ENCODE data around the gene PTAR1.

PTAR1 gene

DNA sequence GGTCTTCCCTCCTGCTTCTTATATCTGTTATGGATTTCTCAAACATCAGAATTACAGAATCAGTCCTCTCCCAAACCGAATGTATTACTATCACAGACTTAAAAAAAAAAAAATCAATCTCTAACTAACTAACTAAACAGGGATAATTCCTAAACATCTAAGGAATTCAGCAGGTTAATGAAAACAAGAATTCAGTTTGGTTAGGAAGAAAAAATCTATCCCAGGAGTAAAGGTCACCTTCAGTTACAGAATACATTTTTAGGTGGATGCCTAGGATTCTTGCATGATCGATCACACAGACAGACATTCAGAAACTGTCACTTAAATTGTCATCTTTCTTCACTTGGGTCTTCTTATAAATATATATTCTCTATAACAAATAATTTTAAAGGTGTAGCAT, 11.5 kb downstream of the PTAR1 start:
- no peak for DNase-seq (ENCODE audit: low read depth)

DNA sequence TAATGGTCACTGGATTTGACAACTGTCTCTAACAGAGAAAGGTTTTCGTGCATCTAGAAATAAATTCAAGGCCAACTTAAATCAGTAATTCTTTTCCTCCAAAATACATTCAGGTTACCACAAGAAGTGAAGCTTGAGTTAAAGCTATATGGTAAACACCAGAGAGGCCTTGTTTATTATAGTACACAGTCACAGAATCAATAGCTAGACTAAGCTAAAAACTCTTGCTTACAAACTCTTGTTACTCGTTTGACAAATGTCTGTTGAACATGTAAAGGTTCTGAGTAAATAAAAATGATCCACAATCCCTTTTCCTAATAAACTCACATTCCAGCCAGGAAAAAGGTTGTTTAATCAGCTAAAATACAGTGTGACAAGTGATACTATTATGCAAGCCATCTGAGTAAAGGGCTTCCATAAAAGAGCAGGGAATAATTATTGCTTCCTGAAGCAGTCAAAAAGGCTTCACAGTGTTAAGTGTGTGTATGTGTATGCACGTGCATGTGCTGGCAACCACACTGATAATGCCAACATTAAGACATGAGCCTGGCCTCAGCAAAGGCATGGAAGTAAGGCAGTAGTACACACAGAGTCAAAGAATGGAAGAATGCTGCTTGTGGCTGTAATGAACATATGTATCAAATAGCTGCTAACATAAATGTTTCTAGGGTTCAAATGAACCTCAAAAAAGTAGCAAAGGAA, 12.8 kb downstream of the PTAR1 start:
- DNase-seq (ENCODE audit: low read depth): no peak

- DNase-seq (ENCODE audit: low read depth): no peak
These were observed 13.9 kb downstream of the PTAR1 start for GRCh38 chr9:69745716-69746437.

DNA sequence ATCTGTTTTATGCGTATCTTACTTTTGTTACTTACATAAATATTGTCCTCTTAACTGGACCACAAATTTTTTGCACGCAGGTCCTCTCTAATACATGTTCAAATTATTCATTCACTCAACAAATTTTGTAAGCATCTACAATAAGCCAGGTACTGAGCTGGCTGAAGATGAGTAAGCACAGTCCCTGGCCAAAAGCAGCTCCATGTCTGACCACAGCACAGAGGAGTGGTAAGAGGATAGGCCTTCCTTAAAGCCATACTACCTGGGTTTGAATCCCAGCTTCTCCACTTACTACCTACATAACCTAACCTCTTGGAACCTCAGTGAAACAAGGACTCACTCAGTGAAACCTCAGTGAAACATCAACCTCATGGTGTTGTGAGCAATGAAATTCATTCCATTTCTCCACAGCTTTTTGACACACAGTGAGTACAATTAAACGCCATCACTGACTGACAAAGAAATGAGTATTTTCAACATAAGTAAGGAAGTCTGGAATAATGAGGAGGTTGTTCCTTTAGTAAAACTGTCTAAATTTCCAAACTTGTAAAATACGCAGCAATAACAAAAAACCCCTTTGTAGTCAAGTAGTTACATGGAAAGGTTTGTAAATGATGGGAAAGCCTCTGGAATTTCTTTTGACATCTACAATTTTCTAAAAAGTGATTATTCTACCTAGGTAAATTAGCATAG, 15.0 kb downstream of the PTAR1 start:
- no peak for DNase-seq (ENCODE audit: low read depth)

- DNase-seq (ENCODE audit: low read depth): no peak
These were observed 15.9 kb downstream of the PTAR1 start for GRCh38 chr9:69743930-69744329.

- no peak for DNase-seq (ENCODE audit: low read depth)
These were observed 18.8 kb downstream of the PTAR1 start for GRCh38 chr9:69740872-69741505.

- DNase-seq (ENCODE audit: low read depth): no peak
These were observed 28.5 kb downstream of the PTAR1 start for GRCh38 chr9:69731348-69731747.

- DNase-seq (ENCODE audit: low read depth): no peak
These were observed 39.8 kb downstream of the PTAR1 start for GRCh38 chr9:69719983-69720382.

GRCh38 chr9:69719367-69719766, 40.4 kb downstream of the PTAR1 start:
- DNase-seq (ENCODE audit: low read depth): no peak

GRCh38 chr9:69718218-69718617, 41.6 kb downstream of the PTAR1 start:
- no peak for DNase-seq (ENCODE audit: low read depth)

GRCh38 chr9:69715825-69716224, 44.0 kb downstream of the PTAR1 start:
- no peak for DNase-seq (ENCODE audit: low read depth)

- DNase-seq (ENCODE audit: low read depth): no peak
These were observed 44.7 kb downstream of the PTAR1 start for GRCh38 chr9:69715096-69715495.

GRCh38 chr9:69697475-69697874, 62.3 kb downstream of the PTAR1 start:
- no peak for DNase-seq (ENCODE audit: low read depth)

- no peak for DNase-seq (ENCODE audit: low read depth)
These were observed 63.0 kb downstream of the PTAR1 start for GRCh38 chr9:69696802-69697201.

- DNase-seq (ENCODE audit: low read depth): no peak
These were observed 69.7 kb downstream of the PTAR1 start for GRCh38 chr9:69689991-69690538.

DNA sequence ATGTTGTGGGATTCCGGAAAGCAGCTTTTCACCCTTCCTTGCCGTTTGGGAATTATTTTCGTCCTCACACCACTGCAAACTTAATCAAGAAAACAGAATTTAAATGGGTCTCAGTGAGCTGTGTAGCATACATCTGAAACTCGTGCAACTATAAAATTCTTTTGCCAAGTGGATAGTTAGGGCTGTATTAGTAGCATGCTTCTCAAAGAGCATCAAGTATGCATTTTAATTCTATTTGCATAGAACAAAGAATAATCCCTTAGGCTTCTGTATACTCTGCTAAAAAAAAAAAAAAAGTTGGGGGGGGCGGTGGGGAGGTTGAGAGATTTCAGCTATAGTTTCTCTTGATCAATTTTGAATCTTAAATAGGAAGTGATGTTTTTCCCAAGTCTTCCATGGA, 75.9 kb downstream of the PTAR1 start:
- no peak for DNase-seq (ENCODE audit: low read depth)

GRCh38 chr9:69678843-69679538, 80.8 kb downstream of the PTAR1 start:
- DNase-seq (ENCODE audit: low read depth): no peak

GRCh38 chr9:69677931-69678330, 81.9 kb downstream of the PTAR1 start:
- no peak for DNase-seq (ENCODE audit: low read depth)

- no peak for DNase-seq (ENCODE audit: low read depth)
These were observed 84.2 kb downstream of the PTAR1 start for GRCh38 chr9:69675563-69675962.

DNA sequence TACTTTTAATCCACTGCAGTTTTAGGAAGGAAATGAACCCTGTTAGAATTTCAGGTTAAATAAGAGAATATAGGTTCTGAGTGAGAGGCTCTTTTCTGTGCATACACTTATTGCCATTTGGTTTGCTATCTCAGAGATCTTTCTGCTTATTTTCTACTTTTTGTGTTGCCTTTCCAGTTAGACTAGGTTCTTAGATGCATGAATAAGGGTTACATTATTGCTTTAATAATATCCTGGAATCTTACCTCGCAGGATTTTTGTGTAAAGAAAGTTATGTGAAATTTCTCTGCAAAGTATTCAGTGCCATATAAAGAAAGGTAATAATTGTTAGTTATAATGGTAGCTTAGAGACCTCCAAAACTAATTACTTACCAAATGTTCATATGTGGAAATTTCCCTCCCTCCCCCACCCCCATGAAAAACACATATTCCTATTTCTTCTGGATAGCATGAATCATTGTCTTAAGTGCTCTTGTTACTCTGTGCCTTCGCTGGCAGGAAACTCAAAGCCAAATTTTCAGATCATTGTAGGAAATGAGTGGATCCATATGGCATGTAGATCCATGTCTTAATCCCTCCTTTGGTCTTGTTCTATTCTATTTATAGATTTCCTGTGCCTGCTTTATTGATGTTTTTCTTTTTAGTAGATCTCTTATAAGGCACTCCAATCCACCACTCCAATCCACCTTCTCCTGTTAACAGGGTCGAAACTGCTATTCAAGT, 84.9 kb downstream of the PTAR1 start:
- DNase-seq (ENCODE audit: low read depth): no peak

DNA sequence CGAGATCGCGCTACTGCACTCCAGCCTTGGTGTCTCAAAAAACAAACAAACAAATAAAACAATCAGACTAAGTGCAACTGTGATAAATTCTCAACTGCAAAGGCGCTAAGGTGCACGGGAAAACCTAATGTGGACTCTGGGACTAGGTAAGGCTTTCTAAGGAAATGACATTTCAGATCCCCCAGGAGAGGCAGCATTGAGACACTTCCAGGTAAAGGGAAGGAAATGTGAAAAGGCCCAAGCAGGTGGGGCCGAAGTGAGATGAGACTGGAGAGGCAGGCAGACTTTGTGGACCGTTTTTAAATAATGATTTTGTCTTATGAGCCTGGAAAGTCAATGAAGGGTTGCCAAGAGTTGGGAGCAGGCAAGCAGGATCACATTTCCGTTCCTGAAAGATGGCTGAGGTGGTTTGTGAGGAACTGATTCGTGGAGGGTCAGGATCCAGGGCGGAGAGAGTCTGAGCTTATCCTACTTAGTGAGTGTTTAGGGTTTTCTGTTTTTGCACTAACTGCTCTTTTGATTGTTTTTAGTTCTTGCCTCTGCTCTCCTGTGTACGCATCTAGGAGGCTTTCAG, 85.6 kb downstream of the PTAR1 start:
- no peak for DNase-seq (ENCODE audit: low read depth)

All from stimulated activated CD8-positive, alpha-beta memory T cell treated with anti-CD3 and anti-CD28 coated beads, Interleukin-12 subunit alpha, Interleukin-12 subunit beta, amount 100 ng/mL, for 1 hour (primary cell).